SKM-1 treated with dmso at 0.1 percent for 144 hours (cell line): ENCODE data around the gene KRTAP10-7.
A peak's percentile ranks its signal among the peaks of the same experiment; 100 is the strongest.
"Not testable (repeated sequence)": the region's sequence is repeated elsewhere in the genome, so short reads cannot be mapped to it uniquely, and the experiment has no call there.

Source experiments
- DNase-seq: peaks from one replicate; lab custom pipeline; 2025; ENCODE audit not compliant: unreplicated experiment; lab: John Stamatoyannopoulos, UW

The KRTAP10-7 gene

DNA sequence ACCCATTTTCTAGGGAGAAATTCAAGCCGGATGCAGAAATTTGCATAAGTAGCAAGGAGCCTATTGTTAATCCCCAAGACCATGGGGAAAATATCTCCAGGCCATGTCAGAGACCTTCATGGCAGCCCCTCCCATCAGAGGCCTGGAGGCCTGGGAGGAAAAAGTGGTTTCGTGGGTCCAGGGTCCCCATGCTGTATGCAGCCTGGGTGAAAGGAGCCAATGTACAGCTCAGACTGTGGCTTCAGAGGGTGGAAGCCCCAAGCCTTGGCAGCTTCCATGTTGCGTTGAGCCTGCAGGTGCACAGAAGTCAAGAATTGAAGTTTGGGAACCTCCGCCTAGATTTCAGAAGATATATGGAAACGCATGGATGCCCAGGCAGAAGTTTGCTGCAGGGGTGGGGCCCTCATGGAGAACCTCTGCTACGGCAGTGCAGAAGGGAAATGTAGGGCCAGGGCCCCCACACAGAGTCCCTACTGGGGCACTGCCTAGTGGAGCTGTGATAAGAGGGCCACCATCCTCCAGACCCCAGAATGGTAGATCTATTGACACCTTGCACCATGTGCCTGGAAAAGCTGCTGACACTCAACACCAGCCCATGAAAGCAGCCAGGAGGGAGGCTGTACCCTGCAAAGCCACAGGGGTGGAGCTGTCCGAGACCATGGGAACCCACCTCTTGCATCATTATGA lies 9.9 kb downstream of the KRTAP10-7 start:
- DNase-seq, result not testable (repeated sequence)

DNA sequence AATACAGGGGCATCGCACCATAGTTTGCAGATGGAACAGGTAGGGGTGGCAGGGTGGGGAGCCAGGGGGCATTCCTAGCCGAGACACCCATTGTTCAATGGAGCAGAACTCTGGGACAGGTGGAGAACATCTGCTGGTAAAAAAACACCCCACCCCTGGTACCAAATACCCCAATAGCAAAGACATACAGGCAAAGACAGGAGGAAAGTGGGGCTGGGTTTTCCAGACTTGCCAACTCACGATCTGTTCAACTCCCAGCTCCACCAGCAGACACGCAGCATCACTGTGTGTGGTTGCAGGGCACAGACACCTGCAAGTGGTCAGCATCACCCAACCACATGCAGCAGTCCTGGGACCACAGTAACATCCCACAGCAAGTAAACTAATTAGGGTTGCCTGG lies 11.2 kb downstream of the KRTAP10-7 start:
- no peak for DNase-seq

DNA sequence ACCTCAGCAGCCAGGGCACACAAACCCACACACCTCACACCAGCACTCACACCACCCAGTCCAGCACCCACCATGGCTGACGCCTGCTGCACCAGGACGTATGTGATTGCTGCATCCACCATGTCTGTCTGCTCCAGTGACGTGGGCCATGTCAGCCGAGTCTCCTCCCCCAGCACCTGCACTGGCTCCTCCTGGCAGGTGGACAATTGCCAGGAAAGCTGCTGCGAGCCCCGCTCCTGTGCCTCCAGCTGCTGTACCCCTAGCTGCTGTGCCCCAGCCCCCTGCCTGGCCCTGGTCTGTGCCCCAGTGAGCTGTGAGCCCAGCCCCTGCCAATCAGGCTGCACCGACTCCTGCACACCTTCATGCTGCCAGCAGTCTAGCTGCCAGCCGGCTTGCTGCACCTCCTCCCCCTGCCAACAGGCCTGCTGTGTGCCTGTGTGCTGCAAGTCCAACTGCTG lies 11.7 kb downstream of the KRTAP10-7 start, which contains the start of gene KRTAP10-8:
KRTAP10-8 (plus strand) TSS at position 51 of the 458 bp plus-strand sequence; CDS start at position 73, 22 bp downstream.
- DNase-seq, result no peak

DNA sequence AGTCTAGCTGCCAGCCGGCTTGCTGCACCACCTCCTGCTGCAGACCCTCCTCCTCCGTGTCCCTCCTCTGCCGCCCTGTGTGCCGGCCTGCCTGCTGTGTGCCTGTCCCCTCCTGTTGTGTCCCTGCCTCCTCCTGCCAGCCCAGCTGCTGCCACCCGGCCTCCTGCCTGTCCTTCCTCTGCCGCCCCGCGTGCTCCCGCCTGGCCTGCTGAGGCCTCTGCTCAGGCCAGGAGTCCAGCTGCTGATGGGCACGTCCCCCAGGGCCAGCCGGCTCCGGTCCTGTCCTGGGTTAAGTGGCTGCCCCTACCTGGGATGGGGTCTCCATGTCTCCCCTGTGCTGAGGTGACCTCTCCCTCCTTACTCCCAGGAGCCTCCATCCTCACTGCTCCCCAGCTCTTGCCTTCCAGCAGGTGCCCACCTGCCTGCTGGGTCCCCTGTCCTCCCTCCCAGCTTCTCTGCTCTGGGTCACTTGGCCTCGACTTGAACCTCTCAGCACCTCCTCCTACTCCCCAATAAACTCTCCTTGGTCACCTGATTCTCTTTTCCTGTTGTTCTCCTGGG lies 12.4 kb downstream of the KRTAP10-7 start:
- DNase-seq, result no peak

DNA sequence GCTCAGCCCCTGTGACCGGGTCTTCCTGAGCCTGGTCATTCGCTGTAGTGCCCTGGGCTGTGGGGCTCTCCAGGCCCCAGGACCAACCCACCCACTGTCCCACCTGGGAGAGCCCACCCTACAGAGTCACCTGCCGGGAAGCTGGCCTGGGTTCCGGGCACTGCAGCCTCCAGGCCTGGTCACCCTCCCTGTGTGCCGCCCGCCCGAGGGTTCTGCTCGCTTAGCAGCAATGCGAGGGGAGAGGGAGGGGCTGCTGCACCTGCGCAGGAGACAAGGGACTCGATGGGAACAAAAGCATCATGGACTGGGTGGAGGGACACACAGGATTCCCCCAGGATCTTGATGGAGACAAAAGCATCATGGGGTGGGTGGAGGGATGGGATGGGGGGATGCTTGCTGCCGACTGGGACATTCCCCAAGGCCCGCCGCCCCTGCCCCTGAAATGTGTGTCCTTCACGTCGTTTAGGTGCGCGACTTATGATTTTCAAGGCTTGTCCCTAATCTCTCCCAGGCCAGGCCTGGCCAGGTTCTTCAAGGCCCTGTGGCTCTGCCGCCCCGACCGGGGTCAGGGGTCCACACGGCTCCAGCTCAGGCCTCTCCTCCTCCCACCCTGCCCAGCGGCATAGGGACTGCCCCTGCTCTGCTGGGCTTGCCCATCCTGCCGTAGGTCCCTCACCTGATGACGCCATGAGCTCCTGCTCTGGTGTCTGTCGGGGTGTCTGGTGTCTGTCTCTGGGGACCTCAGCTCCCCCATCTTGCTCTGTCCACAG lies 13.2 kb downstream of the KRTAP10-7 start:
- DNase-seq, result no peak

DNA sequence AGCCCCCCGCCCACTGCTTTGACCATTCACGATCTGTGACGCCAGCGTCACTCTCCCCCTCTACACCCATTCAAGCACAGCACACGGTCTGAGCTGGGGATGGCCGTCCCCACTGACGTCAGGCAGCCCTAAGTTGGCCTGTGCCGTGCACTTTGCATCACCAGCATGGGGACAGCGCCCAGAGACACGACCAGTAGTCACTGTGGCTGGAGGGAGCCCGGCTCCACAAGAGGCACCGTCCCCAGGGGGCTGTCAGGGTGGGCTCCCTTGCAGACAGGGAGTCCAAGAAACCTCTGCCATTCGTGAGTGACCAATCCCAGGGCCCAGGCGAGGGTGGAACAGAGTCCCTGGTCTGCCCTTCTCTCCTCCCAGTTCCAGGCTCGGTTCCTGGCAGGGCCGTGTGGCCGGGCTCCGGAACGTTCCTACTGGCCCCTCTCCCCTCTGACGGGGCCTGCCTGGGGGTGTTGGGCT lies 13.8 kb downstream of the KRTAP10-7 start:
- no peak for DNase-seq

DNA sequence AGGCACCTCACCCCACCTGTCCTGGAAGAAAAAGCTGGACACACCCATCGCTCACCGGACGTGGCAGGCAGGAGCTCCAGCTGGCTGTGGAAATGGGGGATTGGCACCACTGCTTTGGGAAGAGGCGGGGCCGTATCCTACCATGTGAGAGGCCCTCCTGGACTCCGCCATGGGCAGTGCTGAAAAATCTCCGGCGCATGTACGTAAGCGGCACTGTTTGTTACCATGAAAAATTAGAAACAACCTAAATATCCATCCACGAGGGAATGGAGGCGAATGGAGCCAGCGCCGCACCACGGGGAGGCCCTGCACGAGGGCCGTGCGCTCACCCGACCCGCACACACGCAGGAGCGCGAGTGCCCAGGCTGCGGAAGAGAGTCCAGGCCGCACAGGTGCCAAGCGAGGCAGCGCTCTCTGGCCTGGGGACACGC lies 14.6 kb downstream of the KRTAP10-7 start:
- DNase-seq, result no peak

DNA sequence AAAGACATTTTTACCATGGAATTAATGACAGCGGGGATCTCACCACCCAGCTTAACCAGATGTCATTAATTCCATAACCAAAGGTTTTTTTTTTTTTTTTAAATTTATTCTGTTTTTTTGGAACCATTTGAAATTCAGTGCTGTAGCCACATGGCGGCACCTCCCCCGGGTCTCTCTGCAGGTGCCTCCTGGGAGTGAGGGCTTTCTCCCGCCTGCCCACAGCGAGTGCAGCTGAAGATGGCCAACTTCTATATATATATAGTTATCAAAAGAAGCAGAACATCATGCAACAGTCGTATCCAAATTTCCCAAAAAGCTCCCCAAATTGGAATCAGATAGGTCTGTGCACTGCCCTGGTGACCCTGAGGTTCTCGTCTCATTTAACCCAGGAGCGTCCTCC lies 15.1 kb downstream of the KRTAP10-7 start:
- no peak for DNase-seq

DNA sequence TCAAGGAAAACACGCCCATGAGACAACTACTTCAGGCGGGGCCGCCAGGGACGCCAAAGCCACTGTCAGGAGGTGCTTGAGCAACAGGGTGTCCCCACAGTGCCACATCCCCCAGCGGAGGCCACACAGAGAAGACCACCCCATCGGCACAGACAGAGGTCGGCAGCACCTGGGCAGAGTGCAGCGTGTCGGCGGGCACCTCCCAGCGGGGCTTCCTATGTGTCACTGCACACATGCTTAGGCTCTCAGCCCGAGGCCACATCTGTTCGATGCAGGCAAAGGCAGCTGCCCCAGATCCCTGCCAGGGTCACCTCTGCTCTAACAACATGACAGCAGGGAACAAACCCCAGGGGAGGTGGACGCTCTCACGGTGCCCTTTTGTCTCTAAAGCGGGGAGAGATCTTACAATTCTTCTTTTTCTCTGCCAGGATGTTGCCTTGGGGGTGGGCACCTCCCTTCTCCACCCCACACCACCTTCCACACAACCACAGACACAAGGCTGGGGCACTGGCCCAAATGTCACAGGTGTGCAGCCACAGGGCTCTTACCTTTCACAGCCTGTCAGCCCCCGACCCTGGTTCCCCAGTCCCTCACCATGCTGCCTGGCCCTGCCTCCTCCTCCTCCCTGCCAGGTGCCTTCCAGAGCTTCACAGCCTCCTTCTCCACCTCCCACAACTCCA lies 15.7 kb downstream of the KRTAP10-7 start:
- no peak for DNase-seq

DNA sequence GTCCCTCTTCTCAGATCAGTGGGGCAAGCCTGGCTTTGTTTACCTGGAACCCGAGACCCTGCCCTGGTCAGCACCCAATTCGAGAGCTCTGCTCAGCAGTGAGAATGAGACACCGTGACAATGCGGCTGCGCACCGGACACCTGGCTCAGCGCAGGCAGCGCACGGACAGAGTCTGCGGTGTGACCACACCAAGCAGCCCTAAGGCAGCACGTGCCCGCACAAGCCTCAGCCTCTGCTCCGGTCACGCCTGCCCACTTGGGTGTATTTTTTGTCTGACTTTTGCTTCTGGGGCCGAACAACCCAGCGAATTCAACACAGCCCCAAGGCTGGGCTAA lies 16.2 kb downstream of the KRTAP10-7 start:
- no peak for DNase-seq

DNA sequence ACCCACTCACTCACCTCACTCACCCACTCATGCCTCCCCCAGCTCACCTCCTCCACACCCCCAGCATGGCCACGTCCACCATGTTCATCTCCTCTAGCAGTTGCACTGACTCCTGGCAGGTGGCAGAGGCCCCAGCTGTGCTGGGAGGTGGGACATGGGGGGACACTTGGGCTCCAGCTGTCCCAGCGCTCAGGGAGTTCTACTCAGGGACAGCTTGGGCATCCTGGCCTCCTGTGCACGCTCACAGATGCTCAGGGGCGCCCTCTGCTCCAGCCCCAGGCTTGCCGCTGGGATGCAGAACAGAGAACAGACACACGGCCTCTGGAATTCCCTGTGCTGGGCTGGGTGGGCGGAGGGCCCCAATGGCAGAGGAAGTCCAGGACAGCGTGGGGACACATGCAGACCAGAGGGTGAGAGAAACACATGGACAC lies 16.7 kb downstream of the KRTAP10-7 start:
- no peak for DNase-seq

DNA sequence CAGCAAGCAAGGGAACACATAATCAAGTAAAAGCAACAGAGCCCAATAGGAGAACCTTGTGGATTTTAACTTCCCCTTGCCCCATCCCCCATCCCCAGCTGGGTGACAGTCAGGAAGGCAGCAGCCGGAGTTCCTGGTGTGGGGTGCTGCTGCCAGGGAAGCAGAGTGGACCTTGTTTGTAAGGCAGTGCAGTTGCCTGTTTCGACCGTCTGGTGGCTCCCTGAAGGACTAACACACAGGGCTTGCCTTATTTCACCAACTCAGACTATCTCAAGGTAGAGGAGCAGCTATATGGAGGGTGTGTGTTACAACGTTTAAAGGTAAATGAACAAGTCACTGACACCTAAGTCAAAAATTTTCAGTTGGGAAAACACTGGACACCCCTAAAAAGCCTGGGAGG lies 18.1 kb downstream of the KRTAP10-7 start:
- peak; percentile 50 for DNase-seq

DNA sequence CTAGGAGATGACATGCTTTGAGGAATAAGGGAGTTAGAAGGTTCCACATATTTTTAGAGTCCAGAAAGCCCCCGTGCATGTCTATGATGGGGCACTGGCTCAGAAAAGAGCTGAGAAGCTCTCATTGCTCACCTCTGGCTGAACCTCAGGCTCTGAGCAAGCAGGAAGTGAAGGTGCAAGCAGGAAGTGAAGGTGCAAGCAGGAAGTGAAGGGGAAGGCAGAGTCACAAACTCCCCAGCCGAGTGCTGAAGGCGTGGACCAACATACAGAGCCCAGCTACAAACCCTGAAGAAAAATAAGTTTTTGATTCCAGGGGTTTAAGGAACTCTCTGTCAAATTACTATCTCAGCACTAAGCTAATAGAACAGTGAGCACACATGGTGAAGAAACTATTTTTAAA lies 18.5 kb downstream of the KRTAP10-7 start:
- DNase-seq, result no peak

DNA sequence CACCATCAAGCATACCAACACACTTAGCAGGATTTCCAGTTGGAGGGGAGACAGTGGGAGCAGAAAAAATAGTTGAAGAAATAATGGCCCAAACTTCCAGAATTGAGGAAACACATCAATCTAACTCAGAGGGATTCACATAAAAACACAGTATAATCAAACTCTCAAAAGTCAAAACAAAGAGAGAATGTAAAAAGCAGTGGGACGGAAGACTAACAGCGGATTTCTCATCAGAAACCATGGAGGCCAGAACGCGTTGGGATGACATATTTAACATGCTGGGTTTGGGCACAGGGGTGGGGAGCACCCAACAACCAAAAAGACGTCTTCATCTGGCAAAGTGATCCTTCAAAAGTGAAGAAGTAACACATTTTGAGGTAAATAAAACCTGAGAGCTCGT lies 19.5 kb downstream of the KRTAP10-7 start:
- DNase-seq, result no peak

DNA sequence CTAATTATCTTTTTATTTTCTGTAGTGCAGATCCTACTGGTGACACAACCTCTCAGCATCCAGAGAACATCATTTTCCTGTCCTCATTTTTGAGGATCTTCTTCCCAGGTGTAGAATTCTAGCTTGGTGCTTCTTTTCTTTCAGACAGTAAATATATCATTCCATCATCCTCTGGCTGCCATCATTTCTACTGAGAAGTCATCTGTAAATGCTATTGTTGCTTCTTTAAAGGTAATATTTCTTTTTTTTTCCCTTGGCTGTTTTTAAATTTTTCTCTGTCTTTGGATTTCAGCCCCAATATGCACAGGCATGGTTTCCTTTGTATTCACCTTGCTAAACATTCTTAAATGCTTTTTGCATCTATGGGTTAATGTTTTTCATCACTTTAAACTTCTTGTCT lies 23.2 kb downstream of the KRTAP10-7 start:
- DNase-seq, result no peak

DNA sequence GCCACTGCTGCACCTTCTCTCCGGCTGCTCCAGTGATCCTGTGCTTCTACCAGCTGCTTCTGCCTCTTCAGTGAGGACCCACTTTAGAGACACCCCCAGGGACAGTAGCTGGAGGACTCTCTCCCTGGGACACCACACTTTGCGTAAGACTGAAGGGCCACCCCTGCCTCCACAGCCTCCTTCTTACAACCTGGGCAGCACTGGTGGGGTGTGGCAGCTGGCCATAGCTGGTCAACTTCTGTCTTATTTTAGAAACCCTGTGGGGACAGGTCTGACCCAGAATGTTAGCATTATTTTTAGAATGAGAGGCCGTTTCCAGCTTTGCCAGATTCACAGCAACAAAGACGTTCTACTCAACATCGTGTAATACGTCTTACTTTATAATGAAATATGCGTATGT lies 25.4 kb downstream of the KRTAP10-7 start:
- DNase-seq, result no peak

DNA sequence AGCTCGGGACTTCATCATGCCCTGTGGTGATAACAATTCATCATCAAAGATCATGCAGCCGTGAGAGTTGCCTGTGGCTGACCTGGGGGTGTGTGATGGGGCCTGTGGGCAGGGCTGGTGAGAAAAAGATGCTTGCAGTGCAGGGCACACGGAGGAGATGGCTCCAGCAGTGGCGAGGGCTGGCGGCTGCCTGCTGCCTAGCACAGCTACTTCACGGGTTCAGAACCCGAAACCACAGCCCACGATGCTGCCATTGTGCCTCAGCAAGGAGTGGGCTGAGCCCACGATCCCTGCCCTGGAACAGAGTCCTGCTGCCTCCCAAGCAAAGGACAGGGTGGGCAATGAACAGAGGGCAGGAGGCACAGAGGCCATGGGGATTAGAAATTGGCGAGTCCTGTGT lies 25.9 kb downstream of the KRTAP10-7 start:
- DNase-seq, result no peak

DNA sequence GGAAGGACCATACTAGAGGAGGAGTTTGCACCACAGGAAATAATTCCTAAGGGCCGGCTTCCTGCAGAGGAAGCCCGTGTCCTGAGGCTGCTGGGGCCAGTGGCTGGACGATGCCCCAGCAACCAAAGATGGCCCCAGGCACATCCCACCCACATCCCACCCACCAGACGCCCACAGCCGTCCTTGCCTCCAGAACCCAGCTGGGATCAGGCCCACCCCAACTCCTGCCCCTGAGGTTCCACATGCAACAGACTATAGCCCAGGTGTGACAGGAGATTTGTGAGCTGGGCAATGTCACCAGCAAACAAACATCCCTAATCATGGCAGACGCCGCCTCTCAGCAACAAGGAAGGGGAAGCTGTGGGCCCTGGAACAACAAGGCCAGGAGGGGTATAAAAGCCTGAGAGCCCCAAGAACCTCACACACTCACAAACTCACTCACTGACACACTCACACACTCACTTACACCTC lies 26.3 kb downstream of the KRTAP10-7 start, which contains the start of gene KRTAP10-9:
KRTAP10-9 (plus strand) TSS at position 421 of the 471 bp plus-strand sequence. CDS start 79 bp downstream, outside the sequence.
- no peak for DNase-seq

DNA sequence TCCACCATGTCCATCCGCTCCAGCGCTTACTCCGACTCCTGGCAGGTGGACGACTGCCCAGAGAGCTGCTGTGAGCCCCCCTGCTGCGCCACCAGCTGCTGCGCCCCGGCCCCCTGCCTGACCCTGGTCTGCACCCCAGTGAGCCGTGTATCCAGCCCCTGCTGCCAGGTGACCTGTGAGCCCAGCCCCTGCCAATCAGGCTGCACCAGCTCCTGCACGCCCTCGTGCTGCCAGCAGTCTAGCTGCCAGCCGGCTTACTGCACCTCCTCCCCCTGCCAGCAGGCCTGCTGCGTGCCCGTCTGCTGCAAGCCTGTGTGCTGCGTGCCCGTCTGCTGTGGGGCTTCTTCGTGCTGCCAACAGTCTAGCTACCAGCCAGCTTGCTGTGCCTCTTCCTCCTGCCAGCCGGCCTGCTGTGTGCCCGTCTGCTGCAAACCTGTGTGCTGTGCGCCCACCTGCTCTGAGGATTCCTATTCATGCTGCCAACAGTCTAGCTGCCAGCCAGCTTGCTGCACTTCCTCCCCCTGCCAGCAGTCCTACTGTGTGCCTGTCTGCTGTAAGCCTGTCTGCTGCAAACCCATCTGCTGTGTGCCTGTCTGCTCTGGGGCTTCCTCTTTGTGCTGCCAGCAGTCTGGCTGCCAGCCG lies 26.9 kb downstream of the KRTAP10-7 start:
- not testable (repeated sequence) for DNase-seq

DNA sequence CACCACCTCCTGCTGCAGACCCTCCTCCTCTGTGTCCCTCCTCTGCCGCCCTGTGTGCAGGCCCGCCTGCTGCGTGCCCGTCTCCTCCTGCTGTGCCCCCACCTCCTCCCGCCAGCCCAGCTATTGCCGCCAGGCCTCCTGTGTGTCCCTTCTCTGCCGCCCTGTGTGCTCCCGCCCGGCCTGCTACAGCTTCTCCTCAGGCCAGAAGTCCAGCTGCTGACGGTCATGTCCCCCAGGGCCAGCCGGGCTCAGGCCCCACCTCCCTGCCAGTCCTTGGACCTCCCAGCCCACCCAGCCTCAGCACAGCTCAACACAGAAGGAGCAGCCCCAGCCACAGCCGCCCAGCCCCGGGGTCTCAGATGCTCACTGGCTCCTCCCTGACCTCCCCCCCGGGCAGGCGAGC lies 27.4 kb downstream of the KRTAP10-7 start:
- not testable (repeated sequence) for DNase-seq
